Measurements from ENCODE around the gene RBM15. TPM values are rescaled to one million over a fixed set of nuclear protein-coding genes. Genes with fewer than 3 reads are reported as not detected.
A peak's percentile ranks its signal among the peaks of the same experiment; 100 is the strongest.

RBM15 gene
- total RNA-seq, 1 donor from 2014 or later: 19.0 TPM

- no peaks in the 10 kb centered on the region for H3K27me3 Mint-ChIP-seq (ENCODE audit: low read depth)
- H3K27ac Mint-ChIP-seq (ENCODE audit: unreplicated experiment): peak overlapping the region; percentile 18
- no peak for TF ChIP-seq CTCF (IDR thresholded peaks at IDR 0.05)
- H3K36me3 Mint-ChIP-seq (ENCODE audit: low read depth): peaks cover 19% of the 10 kb centered on the region
- no peak overlapping the region for H3K4me3 Mint-ChIP-seq (ENCODE audit: unreplicated experiment)
- H3K4me1 Mint-ChIP-seq (ENCODE audit: low read depth): peaks cover 10% of the 10 kb centered on the region
- no peaks in the 10 kb centered on the region for H3K9me3 Mint-ChIP-seq (ENCODE audit: low read depth)
- no peak for DNase-seq (ENCODE audit: low spot score)
Measured at GRCh38 chr1:110380672-110381283, 41.6 kb downstream of the RBM15 start.

GRCh38 chr1:110383251-110383990 lies 44.2 kb downstream of the RBM15 start:
- no peak for DNase-seq (ENCODE audit: low spot score)
- no peak overlapping the region for H3K27ac Mint-ChIP-seq (ENCODE audit: unreplicated experiment)

GRCh38 chr1:110384581-110385321 lies 45.6 kb downstream of the RBM15 start:
- Mint-ChIP-seq H3K36me3 (ENCODE audit: low read depth) (peaks cover 6% of the 10 kb centered on the region), H3K4me1 (ENCODE audit: low read depth) (peaks cover 18% of the 10 kb centered on the region), H3K27ac (ENCODE audit: unreplicated experiment) (no peak overlapping the region), H3K27me3 (ENCODE audit: low read depth) (no peaks in the 10 kb centered on the region), H3K9me3 (ENCODE audit: low read depth) (no peaks in the 10 kb centered on the region), H3K4me3 (ENCODE audit: unreplicated experiment) (no peak overlapping the region)
- no peak for TF ChIP-seq CTCF (IDR thresholded peaks at IDR 0.05)
- DNase-seq (ENCODE audit: low spot score): no peak

More at GRCh38 chr1:110383251-110383990, 44.2 kb downstream of the RBM15 start:
- H3K4me1 Mint-ChIP-seq (ENCODE audit: low read depth): peaks cover 10% of the 10 kb centered on the region
- H3K9me3 Mint-ChIP-seq (ENCODE audit: low read depth): no peaks in the 10 kb centered on the region
- TF ChIP-seq CTCF (IDR thresholded peaks at IDR 0.05): no peak
- H3K4me3 Mint-ChIP-seq (ENCODE audit: unreplicated experiment): no peak overlapping the region
- H3K36me3 Mint-ChIP-seq (ENCODE audit: low read depth): peaks cover 12% of the 10 kb centered on the region
- H3K27me3 Mint-ChIP-seq (ENCODE audit: low read depth): no peaks in the 10 kb centered on the region

GRCh38 chr1:110385369-110385768 lies 46.2 kb downstream of the RBM15 start:
- no peaks in the 10 kb centered on the region for H3K27me3 Mint-ChIP-seq (ENCODE audit: low read depth)
- H3K4me3 Mint-ChIP-seq (ENCODE audit: unreplicated experiment): no peak overlapping the region
- peaks cover 5% of the 10 kb centered on the region for H3K36me3 Mint-ChIP-seq (ENCODE audit: low read depth)
- H3K4me1 Mint-ChIP-seq (ENCODE audit: low read depth): peaks cover 20% of the 10 kb centered on the region
- no peak overlapping the region for H3K27ac Mint-ChIP-seq (ENCODE audit: unreplicated experiment)
- no peak for DNase-seq (ENCODE audit: low spot score)
- no peak for TF ChIP-seq CTCF (IDR thresholded peaks at IDR 0.05)
- no peaks in the 10 kb centered on the region for H3K9me3 Mint-ChIP-seq (ENCODE audit: low read depth)

- Mint-ChIP-seq H3K27ac (ENCODE audit: unreplicated experiment) (no peak overlapping the region), H3K4me1 (ENCODE audit: low read depth) (peaks cover 29% of the 10 kb centered on the region), H3K4me3 (ENCODE audit: unreplicated experiment) (no peak overlapping the region), H3K27me3 (ENCODE audit: low read depth) (no peaks in the 10 kb centered on the region), H3K36me3 (ENCODE audit: low read depth) (peaks cover 2% of the 10 kb centered on the region), H3K9me3 (ENCODE audit: low read depth) (no peaks in the 10 kb centered on the region)
- no peak for TF ChIP-seq CTCF (IDR thresholded peaks at IDR 0.05)
- DNase-seq (ENCODE audit: low spot score): no peak
Measured at GRCh38 chr1:110387048-110387754, 48.0 kb downstream of the RBM15 start.
